GM19025 (cell line): ENCODE results near the gene PSPN.

Experiments used
- ATAC-seq: cut with Tn5 transposase; IDR thresholded peaks from one replicate; pipeline ENCODE4 v1.9.1; 2021; ENCODE audit warnings: mild to moderate bottlenecking, low read depth, moderate library complexity; ENCODE audit not compliant: unreplicated experiment

PSPN gene

DNA sequence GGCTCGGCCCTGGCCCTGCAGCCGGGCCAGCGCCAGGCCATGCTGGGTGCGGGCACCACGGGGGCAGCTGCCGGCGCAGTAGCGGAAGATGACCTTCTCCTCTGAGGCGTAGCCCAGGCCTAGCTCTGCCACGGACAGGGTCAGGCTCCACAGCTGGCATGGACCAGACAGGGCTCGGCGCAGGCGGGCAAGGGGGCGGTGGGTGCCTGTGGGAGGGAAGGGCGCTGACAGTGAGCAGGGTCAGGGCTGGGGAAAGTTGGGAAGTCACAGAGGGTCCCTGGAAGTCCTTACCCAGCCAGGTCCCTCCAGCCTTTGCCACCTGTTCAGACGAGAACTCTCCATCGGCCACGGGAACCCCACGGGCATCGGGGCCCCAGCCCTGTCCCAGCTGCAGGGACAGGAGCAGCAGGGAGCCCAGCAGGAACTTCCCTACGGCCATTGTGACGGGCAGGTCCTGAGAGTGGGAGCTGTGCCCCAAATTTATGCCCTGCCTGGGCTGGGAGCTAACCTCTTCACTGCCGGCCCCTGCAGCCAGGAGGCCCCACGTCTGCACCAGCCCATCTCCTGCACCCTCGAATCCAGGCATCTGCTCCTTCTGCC is at the start of gene PSPN:
Gene PSPN (minus strand): TSS at position 523 of the 600 bp plus-strand sequence. CDS start 84 bp downstream, at position 439.
- no peak for ATAC-seq

- peak; percentile 87 for ATAC-seq
Measured at GRCh38 chr19:6424939-6425731, 49.4 kb upstream of the PSPN start.

DNA sequence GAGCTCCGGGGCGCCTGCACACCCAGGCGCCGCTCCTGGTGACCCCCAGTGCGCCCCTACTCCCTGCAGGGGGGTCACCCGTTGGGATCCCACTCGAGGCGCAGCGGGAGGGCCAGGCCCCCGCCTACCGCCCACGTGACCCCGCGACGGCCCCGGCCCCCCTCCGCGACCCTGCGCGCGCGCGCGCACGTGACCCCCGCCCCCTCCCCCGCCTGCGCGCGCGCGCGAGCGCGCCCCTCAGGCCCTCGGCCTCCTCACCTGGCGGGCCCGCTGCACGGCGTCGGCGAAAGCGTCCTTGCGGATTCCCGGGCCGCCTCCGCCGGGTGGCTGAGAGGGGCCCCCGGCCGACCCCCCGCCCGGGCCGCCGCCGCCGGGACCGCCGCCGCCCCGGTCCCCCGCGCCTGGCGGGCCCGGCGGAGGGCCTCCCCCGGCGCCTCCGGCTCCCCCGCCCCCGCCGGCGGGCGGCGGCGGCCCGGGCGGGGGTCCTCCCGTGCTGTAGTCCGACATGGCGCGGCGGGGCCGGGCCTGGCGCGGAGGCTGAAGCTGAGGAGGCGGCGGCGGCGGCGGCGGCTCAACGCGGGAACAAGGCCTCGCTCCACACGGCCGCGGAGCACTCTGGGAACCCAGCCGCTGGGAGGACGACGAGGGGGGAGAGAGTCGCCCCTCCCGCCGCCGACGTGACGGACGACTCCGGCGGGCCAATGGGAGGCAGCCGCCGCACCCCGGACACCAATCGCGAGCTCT is 48.6 kb upstream of the PSPN start, which contains the start of gene KHSRP:
Gene KHSRP (minus strand): TSS at position 617 of the 744 bp plus-strand sequence. CDS start 110 bp downstream, at position 507.
- no peak for ATAC-seq

GRCh38 chr19:6423499-6424194 is 47.9 kb upstream of the PSPN start:
- ATAC-seq, result no peak

- ATAC-seq, result no peak
Measured at GRCh38 chr19:6421075-6422014, 45.6 kb upstream of the PSPN start.

DNA sequence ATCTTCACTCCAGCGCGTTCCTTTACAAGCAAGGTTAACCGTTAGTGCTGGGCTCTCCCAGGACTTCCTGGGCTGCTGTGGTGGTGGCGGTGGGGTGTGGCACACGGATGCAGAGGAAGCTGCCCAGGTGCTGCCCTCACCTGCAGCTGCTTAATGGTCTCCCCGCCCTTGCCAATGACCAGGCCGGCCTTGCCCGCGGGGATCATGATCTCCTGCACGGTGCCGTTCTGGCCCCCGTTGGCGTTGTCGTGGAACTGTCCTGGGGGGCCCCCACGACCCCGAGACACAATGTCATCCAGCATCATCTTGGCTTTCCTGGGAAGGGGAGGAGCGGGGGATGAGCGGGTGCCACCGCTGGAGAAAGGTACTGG is 42.8 kb upstream of the PSPN start:
- no peak for ATAC-seq

DNA sequence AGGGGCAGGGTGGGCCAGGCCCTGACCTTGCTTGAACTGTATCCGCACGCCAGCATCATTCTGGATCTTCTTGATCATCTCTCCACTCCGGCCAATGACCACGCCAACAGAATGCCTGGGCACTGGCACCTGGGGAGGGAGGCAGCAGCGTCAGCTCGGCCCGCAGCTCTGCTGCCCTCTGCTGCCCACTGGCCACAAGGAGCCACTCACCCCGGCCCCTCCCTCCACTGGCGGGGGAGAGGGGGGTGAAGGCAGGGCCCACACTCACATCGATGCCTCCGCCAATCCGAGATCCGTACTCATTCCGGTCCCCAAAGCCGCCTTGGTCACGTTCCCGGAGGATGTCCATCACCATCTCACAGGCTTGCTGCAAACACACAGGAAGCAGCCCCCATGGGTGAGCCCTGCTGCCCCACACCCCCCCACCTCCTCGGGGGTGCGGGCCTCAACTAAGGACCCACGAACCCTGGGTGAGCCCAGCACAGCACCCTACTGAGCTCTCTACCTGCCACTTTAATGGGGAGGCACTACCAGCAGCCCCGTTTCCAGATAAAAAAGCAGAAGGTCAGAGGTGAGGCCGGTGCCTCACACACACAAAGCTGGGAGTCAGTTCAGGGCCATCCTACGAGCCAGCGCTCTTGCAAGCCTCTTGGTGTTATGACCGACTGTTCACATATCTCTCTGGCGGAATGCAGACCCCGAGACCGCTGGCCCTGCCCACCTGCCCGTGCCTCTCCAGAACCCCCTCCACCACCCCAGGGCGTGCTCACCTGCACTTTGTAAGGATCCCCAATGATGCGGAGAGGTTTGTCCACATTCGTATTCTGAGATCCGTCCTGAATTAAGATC is 42.2 kb upstream of the PSPN start:
- no peak for ATAC-seq

DNA sequence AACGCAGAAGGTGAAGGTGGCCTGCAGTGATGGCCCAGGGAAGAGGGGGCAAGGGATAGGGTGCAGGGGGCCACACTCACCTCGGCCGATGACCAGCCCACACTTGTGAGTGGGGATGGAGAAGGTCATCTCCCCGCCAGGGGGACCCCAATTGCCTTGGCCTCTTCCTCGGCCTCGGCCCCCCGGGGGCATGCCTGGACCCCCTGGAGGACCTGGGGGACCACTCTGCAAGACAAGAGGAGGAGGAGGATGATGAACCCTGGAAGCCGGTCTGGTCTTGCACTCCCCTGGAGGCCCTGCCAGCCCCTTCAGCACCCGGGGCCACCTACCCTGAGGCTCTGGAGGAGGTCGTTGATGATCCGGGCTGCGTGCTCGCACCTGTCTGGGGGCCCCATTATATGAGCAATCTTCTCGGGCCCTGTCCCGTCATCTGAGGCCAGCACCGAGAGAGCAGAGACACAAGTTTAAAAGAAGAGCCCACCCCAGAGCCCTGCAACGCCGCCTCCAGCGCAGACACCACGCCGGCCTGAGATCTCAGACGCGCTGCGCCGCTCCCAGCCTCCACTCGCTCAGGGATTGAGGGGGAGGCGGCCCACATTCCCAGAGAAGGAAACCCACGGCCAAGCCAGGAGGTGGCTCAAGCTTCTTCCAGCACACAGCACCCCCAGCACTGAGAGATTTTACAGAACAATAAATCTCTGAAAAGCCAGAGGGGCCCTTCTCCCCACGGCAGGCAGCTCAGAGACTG is 41.1 kb upstream of the PSPN start:
- ATAC-seq, result no peak

DNA sequence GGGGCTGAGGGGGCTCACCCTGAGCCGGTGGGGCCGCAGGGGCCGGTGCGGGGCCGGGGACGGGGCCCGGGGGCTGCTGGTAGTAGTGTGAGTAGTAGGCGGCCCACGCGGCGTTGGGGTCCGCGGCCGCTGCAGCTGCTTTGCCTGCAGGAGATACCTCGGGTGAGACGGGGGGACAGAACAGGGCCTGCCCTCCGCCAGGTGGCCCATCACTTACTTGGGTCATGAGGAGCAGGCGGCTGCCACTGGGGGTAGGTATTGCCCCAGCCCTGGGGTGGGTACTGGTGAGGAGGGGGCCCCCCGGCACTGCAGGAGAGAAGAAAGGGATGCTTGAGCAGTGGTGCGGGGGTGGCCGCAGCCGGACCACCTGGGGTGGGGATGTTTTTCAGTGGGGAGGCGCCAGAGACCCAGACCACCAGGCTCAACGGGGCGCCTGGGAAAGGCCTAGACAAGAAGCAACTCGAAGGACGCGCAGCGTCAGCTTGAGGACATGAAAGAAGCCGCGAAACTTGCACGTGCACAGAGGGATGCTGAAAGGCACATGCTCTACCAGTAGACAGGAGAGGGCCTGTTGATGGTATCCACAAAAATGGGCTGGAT is 40.0 kb upstream of the PSPN start:
- no peak for ATAC-seq

DNA sequence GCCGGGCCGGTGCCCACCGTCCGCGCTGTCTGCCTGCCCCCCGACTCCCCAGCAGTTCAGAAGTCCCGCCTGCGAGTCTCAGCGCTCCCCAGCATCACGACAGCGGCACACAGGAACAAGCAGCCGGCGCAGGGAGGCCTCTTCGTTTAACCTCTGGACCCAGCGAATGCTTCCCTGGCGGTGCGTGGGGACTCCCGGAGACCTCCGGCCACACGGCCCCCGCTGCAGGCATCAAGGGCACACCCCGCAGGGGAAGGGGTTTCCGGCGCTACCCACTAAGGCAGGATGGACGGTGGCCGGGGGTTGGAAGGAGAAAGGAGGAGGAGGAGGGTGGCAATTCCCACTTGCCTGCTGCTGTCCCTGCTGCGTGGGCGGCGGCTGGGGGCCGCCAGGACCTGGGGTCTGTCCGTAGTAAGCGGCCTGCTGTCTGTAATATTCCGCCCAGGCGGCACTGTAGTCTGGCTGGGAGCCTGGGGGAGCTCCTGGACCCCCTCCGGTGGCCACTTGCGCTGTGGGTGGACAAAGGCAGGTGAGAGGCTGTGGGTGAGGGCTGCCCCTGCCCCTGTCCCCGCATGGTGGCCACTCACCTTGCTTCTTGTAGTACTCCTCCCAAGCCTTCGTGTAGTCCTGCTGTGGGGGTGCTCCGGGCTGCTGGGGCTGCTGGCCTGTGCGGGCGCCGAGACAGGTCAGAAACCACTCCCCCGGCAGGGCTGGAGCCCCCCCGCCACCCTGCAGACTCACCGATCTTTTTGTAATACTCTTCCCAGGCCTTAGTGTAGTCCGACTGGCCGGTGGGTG is 39.3 kb upstream of the PSPN start:
- no peak for ATAC-seq

- ATAC-seq, result no peak
Measured at GRCh38 chr19:6413721-6414643, 38.2 kb upstream of the PSPN start.

DNA sequence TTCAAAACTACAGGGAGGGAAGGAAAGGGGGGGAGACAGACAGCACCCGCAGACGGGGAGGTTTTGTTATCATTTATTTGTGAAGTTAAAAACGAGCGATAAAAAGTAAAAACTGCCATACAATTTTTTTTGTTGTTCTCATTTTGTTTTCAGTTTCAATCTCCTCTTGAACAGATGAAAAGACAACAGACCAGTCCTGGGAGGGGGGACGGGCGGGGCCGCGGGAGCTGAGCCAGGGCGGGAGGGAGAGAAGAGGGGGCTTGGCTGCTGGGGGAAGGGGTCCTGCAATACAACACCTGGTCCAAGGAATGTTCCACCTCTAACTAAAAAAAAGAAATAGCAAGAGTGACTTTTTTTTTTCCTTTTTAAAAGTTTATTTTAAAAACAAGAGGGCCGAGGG is 37.6 kb upstream of the PSPN start:
- no peak for ATAC-seq

- ATAC-seq, result no peak
Measured at GRCh38 chr19:6412447-6413091, 36.8 kb upstream of the PSPN start.

- no peak for ATAC-seq
Measured at GRCh38 chr19:6412061-6412446, 36.3 kb upstream of the PSPN start.

- no peak for ATAC-seq
Measured at GRCh38 chr19:6409346-6409745, 33.6 kb upstream of the PSPN start.
